K562 (cell line): ENCODE data around the gene TM9SF4. TPM values are rescaled to one million over a fixed set of nuclear protein-coding genes. Genes with fewer than 3 reads are reported as not detected.
A peak's percentile ranks its signal among the peaks of the same experiment; 100 is the strongest.

Source experiments
- ADNP ChIP-seq: fragments of 200-800 bp; sonication (Bioruptor generic); IDR thresholded peaks from 2 replicates; pipeline ENCODE4 v1.6.1; 2016; ENCODE audit warnings: missing genetic modification characterization, missing compliant biosample characterization
- ATF6 ChIP-seq: sonication (generic); formaldehyde crosslinking; IDR thresholded peaks from 2 replicates; pipeline ENCODE4 v1.4.0; 2020; ENCODE audit warnings: mild to moderate bottlenecking, missing genetic modification reagents
- BCL6 ChIP-seq: fragments of 250-450 bp; sonication (Bioruptor Pico); IDR thresholded peaks from 2 replicates; pipeline ENCODE4 v1.4.0; 2020
- CHAMP1 ChIP-seq: fragments of 450-650 bp; IDR thresholded peaks from 2 replicates; pipeline ENCODE4 v1.6.1; 2016; ENCODE audit warnings: mild to moderate bottlenecking
- GATA2 ChIP-seq: sonication (generic); formaldehyde crosslinking; IDR thresholded peaks from 2 replicates; pipeline ENCODE4 v1.4.0; 2020; ENCODE audit warnings: mild to moderate bottlenecking, missing genetic modification reagents
- HLTF ChIP-seq: fragments of 450-650 bp; IDR thresholded peaks from 2 replicates; pipeline ENCODE4 v1.6.1; 2016
- HNRNPL ChIP-seq: fragments of 200-400 bp; formaldehyde crosslinking; IDR thresholded peaks from 2 replicates; pipeline ENCODE4 v1.6.1; 2017; ENCODE audit warnings: low read depth, mild to moderate bottlenecking, low read length
- KLF6 ChIP-seq: fragments of 250-450 bp; sonication (Bioruptor Pico); IDR thresholded peaks from 2 replicates; pipeline ENCODE4 v1.4.0; 2020; ENCODE audit warnings: mild to moderate bottlenecking, moderate library complexity, borderline replicate concordance
- MAFK ChIP-seq: IDR thresholded peaks from 2 replicates; pipeline ENCODE4 v1.6.1; 2011; ENCODE audit warnings: low read length, improper control_type of control experiment
- MITF ChIP-seq: IDR thresholded peaks from 2 replicates; pipeline ENCODE4 v1.6.1; 2014; ENCODE audit warnings: antibody characterized with exemption
- POLR3A ChIP-seq: IDR thresholded peaks from 2 replicates; pipeline ENCODE4 v1.6.1; 2011; ENCODE audit warnings: borderline replicate concordance, mild to moderate bottlenecking, moderate library complexity; ENCODE audit not compliant: insufficient read length, insufficient read depth; ENCODE audit errors: extremely low read depth
- SPI1 ChIP-seq: IDR thresholded peaks from 2 replicates; pipeline ENCODE4 v1.6.1; 2011; ENCODE audit warnings: low read depth, low read length, control low read depth, borderline replicate concordance
- TEAD4 ChIP-seq, 2 experiments: sonication (generic) in 1 of 2; formaldehyde crosslinking in 1 of 2; IDR thresholded peaks; 2 replicates each; pipeline versions ENCODE4 v1.6.1 to v1.8.0; 2012 to 2022; ENCODE audit warnings: borderline replicate concordance in 1 of 2, inconsistent platforms in 1 of 2, low read length in 1 of 2, mild to moderate bottlenecking in 1 of 2, missing genetic modification reagents in 1 of 2
- ZBTB9 ChIP-seq: fragments of 450-650 bp; formaldehyde crosslinking; IDR thresholded peaks from 2 replicates; pipeline ENCODE4 v1.4.0; 2020; ENCODE audit warnings: mild to moderate bottlenecking, moderate library complexity
- ZNF384 ChIP-seq: IDR thresholded peaks from 2 replicates; pipeline ENCODE4 v1.6.1; 2012; ENCODE audit warnings: low read depth, low read length, improper control_type of control experiment
- ZNF431 ChIP-seq: sonication (generic); formaldehyde crosslinking; IDR thresholded peaks from 2 replicates; pipeline ENCODE4 v1.8.0; 2022; ENCODE audit warnings: mild to moderate bottlenecking, missing genetic modification reagents
- polyA plus RNA-seq, 8 experiments: library from polyadenylated mRNA; depleted of rRNA in 4 of 8; stranded (reverse) in 5 of 8; unstranded in 3 of 8; fragments of >200 nt; fragmentation: Nextera tagmentation in 2 of 8; fragmentation: Illumina TruSeq in 1 of 8; extraction: Ambion mirVana in 2 of 8; extraction: Trizol in 1 of 8; gene quantifications; 2 replicates each; pipeline versions ENCODE4 v1.2.1 to v1.2.3, GENCODE V29; 2011 to 2014; ENCODE audit warnings: inconsistent platforms in 1 of 8, missing spikeins in 1 of 8
- total RNA-seq, 7 experiments: library from RNA; depleted of rRNA in 6 of 7; stranded (reverse); fragments of >200 nt in 6 of 7; fragmentation: Illumina TruSeq in 2 of 7; extraction: Trizol in 2 of 7; gene quantifications; 2 replicates each; pipeline versions ENCODE4 v1.2.1 to v1.2.3, GENCODE V29; 2011 to 2021; ENCODE audit warnings: low replicate concordance in 1 of 7
- TF ChIP-seq, protein P1 (sequence below), 3 experiments: fragments of 200-800 bp in 1 of 3; fragments of 250-450 bp in 1 of 3; fragments of 450-650 bp in 1 of 3; sonication (Bioruptor Pico) in 1 of 3; sonication (Bioruptor generic) in 1 of 3; formaldehyde crosslinking in 1 of 3; IDR thresholded peaks; 2 replicates each; pipeline versions ENCODE4 v1.6.1 to v1.8.0; 2016 to 2022; ENCODE audit warnings: mild to moderate bottlenecking in 2 of 3, missing genetic modification characterization in 2 of 3, missing compliant biosample characterization in 1 of 3, moderate library complexity in 1 of 3

Gene TM9SF4
- total and polyA plus RNA-seq, 9 of the 15 experiments (the other 6 are each of a cell fraction or from before 2014, with no cell fraction given): 14.5 to 46.3 (median 26.9) TPM

DNA sequence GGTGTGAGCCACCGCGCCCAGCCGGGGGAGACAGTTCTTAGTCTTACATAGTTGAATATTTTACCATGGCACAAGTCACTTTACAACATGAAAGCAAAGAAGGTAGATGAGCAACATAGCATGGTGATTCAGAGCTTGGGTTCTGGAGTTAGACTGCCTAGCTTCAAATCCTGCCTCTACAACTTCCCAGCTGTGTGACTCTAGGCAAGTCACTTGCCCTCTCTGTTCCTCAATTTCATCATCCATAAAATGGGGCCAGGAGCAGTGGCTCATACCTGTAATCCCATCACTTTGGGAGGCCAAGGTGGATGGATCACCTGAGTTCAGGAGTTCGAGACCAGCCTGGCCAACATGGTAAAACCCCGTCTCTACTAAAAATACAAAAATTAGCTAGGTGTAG is 31.2 kb upstream of the TM9SF4 start (continued):
- TF ChIP-seq ZNF431 (CRISPR knock-in tag) (0 out of 2 replicates have a peak, but pooled peaks have one; percentile 7), HLTF (no peak), ADNP (tag) (peak; percentile 49; the same call in 1 of the 2 replicates), ATF6 (CRISPR knock-in tag) (no peak), CHAMP1 (no peak), BCL6 (CRISPR knock-in tag) (no peak), TEAD4 (IDR thresholded peaks at IDR 0.05; ENCODE audit: low read length) (no peak), TEAD4 (CRISPR knock-in tag; IDR thresholded peaks at IDR 0.05; ENCODE audit: borderline replicate concordance) (no peak), HNRNPL (no peak), MITF (no peak), KLF6 (CRISPR knock-in tag) (no peak), ZBTB9 (CRISPR knock-in tag) (no peak), POLR3A (no peak), SPI1 (no peak), MAFK (no peak), GATA2 (no peak), ZNF384 (no peak)
- TF ChIP-seq, protein P1, sequence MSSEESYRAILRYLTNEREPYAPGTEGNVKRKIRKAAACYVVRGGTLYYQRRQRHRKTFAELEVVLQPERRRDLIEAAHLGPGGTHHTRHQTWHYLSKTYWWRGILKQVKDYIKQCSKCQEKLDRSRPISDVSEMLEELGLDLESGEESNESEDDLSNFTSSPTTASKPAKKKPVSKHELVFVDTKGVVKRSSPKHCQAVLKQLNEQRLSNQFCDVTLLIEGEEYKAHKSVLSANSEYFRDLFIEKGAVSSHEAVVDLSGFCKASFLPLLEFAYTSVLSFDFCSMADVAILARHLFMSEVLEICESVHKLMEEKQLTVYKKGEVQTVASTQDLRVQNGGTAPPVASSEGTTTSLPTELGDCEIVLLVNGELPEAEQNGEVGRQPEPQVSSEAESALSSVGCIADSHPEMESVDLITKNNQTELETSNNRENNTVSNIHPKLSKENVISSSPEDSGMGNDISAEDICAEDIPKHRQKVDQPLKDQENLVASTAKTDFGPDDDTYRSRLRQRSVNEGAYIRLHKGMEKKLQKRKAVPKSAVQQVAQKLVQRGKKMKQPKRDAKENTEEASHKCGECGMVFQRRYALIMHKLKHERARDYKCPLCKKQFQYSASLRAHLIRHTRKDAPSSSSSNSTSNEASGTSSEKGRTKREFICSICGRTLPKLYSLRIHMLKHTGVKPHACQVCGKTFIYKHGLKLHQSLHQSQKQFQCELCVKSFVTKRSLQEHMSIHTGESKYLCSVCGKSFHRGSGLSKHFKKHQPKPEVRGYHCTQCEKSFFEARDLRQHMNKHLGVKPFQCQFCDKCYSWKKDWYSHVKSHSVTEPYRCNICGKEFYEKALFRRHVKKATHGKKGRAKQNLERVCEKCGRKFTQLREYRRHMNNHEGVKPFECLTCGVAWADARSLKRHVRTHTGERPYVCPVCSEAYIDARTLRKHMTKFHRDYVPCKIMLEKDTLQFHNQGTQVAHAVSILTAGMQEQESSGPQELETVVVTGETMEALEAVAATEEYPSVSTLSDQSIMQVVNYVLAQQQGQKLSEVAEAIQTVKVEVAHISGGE (CRISPR knock-in tag; IDR thresholded peaks at IDR 0.05): no peak
